ENCODE results near the gene CXCL3. TPM values are rescaled to one million over a fixed set of nuclear protein-coding genes. Genes with fewer than 3 reads are reported as not detected.

Gene CXCL3
- total and polyA plus RNA-seq, 9 of the 15 experiments (the other 6 are each of a cell fraction or from before 2014, with no cell fraction given), result 2.3 to 8.9 (median 6.1) TPM

DNA sequence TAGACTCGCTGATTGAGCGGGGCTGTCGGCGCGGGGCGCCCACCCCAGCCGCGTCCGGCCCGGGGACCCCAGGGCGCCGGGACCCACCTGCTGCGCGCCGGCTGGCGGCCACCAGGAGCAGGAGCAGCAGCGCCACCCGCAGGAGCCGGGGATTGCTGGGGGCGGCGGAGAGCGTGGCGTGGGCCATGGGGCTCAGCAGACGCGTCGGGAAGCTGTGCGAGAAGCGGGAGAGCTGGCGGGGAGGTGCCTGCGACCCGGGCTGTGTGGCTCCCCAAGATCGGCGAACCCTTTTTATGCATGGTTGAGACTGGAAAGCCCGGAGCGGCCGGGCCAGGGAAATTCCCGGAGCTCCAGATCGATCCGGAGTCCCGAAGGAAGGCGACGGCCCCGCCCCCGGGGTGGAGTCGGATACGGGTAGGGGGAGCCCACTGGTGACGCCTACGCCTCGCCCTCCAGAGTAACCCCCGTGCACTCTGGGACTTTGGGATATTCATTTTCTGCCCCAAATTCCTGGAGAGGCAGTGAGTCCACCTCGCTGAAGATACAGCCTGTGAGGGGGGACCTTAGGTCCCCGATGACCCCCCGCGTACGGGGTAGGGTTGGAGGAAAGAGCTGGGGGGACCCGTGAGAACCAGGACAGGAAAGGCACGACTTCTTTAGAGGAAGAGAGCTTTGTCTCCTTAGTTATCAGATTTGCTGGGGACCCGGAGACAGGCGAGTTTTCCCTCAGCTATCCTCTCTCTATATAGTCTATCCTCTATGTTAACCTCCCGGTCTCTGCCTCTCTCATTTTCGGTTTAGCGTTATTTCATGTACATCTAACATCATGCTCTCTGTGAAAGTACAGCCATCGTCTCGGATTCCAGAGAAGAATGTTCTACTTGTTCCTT is at the start of gene CXCL3 (continued):
- TF ChIP-seq ATF1 (CRISPR knock-in tag; IDR thresholded peaks at IDR 0.05), result no peak
- peak; percentile 83 for TF ChIP-seq ATF1 (tag; IDR thresholded peaks at IDR 0.05)
- TF ChIP-seq, protein P1, sequence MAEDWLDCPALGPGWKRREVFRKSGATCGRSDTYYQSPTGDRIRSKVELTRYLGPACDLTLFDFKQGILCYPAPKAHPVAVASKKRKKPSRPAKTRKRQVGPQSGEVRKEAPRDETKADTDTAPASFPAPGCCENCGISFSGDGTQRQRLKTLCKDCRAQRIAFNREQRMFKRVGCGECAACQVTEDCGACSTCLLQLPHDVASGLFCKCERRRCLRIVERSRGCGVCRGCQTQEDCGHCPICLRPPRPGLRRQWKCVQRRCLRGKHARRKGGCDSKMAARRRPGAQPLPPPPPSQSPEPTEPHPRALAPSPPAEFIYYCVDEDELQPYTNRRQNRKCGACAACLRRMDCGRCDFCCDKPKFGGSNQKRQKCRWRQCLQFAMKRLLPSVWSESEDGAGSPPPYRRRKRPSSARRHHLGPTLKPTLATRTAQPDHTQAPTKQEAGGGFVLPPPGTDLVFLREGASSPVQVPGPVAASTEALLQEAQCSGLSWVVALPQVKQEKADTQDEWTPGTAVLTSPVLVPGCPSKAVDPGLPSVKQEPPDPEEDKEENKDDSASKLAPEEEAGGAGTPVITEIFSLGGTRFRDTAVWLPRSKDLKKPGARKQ (CRISPR knock-in tag; IDR thresholded peaks at IDR 0.05), result no peak
- no peak for TF ChIP-seq GMEB1 (CRISPR knock-in tag; IDR thresholded peaks at IDR 0.05)
- no peak for TF ChIP-seq POLR3G (IDR thresholded peaks at IDR 0.05; ENCODE audit: extremely low read depth, insufficient read length, insufficient replicate concordance)
- TF ChIP-seq ZNF143 (CRISPR knock-in tag; IDR thresholded peaks at IDR 0.05), result 0 out of 2 replicates have a peak, but pooled peaks have one; percentile 21
- no peak for TF ChIP-seq RBM39 (optimal IDR thresholded peaks at IDR 0.05; ENCODE audit: low read depth, low read length)
- no peak for TF ChIP-seq HEY1 (CRISPR knock-in tag; IDR thresholded peaks at IDR 0.05; ENCODE audit: borderline replicate concordance)
- no peak for TF ChIP-seq NUFIP1 (IDR thresholded peaks at IDR 0.05; ENCODE audit: partially characterized antibody)
- TF ChIP-seq EGR1 (conservative IDR thresholded peaks at IDR 0.05), result peak; percentile 94
- no peak for TF ChIP-seq MYNN (IDR thresholded peaks at IDR 0.05)
- TF ChIP-seq MYNN (CRISPR knock-in tag; IDR thresholded peaks at IDR 0.05), result no peak
- TF ChIP-seq HDGF (IDR thresholded peaks at IDR 0.05), result no peak
- TF ChIP-seq, protein P2, sequence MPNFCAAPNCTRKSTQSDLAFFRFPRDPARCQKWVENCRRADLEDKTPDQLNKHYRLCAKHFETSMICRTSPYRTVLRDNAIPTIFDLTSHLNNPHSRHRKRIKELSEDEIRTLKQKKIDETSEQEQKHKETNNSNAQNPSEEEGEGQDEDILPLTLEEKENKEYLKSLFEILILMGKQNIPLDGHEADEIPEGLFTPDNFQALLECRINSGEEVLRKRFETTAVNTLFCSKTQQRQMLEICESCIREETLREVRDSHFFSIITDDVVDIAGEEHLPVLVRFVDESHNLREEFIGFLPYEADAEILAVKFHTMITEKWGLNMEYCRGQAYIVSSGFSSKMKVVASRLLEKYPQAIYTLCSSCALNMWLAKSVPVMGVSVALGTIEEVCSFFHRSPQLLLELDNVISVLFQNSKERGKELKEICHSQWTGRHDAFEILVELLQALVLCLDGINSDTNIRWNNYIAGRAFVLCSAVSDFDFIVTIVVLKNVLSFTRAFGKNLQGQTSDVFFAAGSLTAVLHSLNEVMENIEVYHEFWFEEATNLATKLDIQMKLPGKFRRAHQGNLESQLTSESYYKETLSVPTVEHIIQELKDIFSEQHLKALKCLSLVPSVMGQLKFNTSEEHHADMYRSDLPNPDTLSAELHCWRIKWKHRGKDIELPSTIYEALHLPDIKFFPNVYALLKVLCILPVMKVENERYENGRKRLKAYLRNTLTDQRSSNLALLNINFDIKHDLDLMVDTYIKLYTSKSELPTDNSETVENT (CRISPR knock-in tag; IDR thresholded peaks at IDR 0.05), result 0 out of 2 replicates have a peak, but pooled peaks have one; percentile 59
- TF ChIP-seq, protein P3, sequence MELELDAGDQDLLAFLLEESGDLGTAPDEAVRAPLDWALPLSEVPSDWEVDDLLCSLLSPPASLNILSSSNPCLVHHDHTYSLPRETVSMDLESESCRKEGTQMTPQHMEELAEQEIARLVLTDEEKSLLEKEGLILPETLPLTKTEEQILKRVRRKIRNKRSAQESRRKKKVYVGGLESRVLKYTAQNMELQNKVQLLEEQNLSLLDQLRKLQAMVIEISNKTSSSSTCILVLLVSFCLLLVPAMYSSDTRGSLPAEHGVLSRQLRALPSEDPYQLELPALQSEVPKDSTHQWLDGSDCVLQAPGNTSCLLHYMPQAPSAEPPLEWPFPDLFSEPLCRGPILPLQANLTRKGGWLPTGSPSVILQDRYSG (tag; conservative IDR thresholded peaks at IDR 0.05; ENCODE audit: low read depth), result no peak
- no peak for TF ChIP-seq ZNF436 (CRISPR knock-in tag; IDR thresholded peaks at IDR 0.05)
- TF ChIP-seq, protein P4, sequence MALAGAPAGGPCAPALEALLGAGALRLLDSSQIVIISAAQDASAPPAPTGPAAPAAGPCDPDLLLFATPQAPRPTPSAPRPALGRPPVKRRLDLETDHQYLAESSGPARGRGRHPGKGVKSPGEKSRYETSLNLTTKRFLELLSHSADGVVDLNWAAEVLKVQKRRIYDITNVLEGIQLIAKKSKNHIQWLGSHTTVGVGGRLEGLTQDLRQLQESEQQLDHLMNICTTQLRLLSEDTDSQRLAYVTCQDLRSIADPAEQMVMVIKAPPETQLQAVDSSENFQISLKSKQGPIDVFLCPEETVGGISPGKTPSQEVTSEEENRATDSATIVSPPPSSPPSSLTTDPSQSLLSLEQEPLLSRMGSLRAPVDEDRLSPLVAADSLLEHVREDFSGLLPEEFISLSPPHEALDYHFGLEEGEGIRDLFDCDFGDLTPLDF (CRISPR knock-in tag; IDR thresholded peaks at IDR 0.05), result no peak
- peak; percentile 55; the same call in 1 of the 2 replicates for TF ChIP-seq NBN (IDR thresholded peaks at IDR 0.05; ENCODE audit: low read depth)
- no peak for TF ChIP-seq IRF2 (CRISPR knock-in tag; IDR thresholded peaks at IDR 0.05)
- TF ChIP-seq MAFG (tag; conservative IDR thresholded peaks at IDR 0.05), result no peak

All from K562 (cell line).